Prostate gland (tissue), 2 donors: ENCODE results near the gene TPSD1. TPM values are rescaled to one million over a fixed set of nuclear protein-coding genes. Genes with fewer than 3 reads are reported as not detected.

Source experiments
- DNase-seq: peaks from one replicate; pipeline ENCODE4 v3.0.0-alpha.2; 2019; ENCODE audit warnings: low spot score
- H3K27ac ChIP-seq, 2 donors: fragments of 200-600 bp; sonication (generic); 2 replicates each; pipeline ENCODE4 v1.5.1; 2017 to 2019
- H3K27me3 ChIP-seq: fragments of 200-600 bp; sonication (generic); replicated peaks from 2 replicates; pipeline ENCODE4 v1.5.1; 2019; ENCODE audit not compliant: insufficient read depth
- H3K36me3 ChIP-seq, 2 donors: fragments of 200-600 bp; sonication (generic); 1 replicate in 1 of 2; 2 replicates in 1 of 2; pipeline versions ENCODE4 v1.5.1 to v1.8.1; 2017 to 2019
- H3K4me1 ChIP-seq: fragments of 200-600 bp; sonication (generic); replicated peaks from 2 replicates; pipeline ENCODE4 v1.5.1; 2019
- H3K4me3 ChIP-seq, 2 donors: fragments of 200-600 bp; sonication (generic); 2 replicates each; pipeline ENCODE4 v1.5.1; 2017 to 2019
- H3K9me3 ChIP-seq: fragments of 200-600 bp; sonication (generic); 2 replicates; pipeline ENCODE4 v1.5.1; 2017
- POLR2A ChIP-seq: fragments of 450-650 bp; IDR thresholded peaks from one replicate; pipeline ENCODE4 v1.6.1; 2016; ENCODE audit warnings: antibody characterized with exemption, mild to moderate bottlenecking
- POLR2AphosphoS5 ChIP-seq: sonication (generic); formaldehyde crosslinking; IDR thresholded peaks from one replicate; pipeline ENCODE4 v1.6.1; 2017; ENCODE audit warnings: antibody characterized with exemption
- WGBS: methylation state at CpG from one replicate; pipeline ENCODE4 v1.1.5; 2018; 5-methylcytosine and 5-hydroxymethylcytosine counted together
- intact Hi-C: fragments of 100-400 bp; cut with DNase I; formaldehyde crosslinking; loops from one replicate; pipeline ENCODE4 v1.14.2; 2022
- total RNA-seq, 2 donors: library from RNA; depleted of rRNA; stranded (reverse); fragments of >200 nt; gene quantifications; one replicate each; pipeline ENCODE4 v1.1.0, GENCODE V29; 2016
- TF ChIP-seq, protein P1 (sequence below), 4 experiments: fragments of 200-600 bp in 2 of 4; fragments of 450-650 bp in 2 of 4; sonication (generic) in 2 of 4; IDR thresholded peaks; 1 replicate in 3 of 4; 2 replicates in 1 of 4; pipeline ENCODE4 v1.5.1; 2016 to 2019; ENCODE audit warnings: antibody characterized with exemption in 4 of 4, mild to moderate bottlenecking in 2 of 4, moderate library complexity in 2 of 4

TPSD1 gene
- total RNA-seq, 2 donors from 2014 or later = 0.82 to 1.9 TPM

DNA sequence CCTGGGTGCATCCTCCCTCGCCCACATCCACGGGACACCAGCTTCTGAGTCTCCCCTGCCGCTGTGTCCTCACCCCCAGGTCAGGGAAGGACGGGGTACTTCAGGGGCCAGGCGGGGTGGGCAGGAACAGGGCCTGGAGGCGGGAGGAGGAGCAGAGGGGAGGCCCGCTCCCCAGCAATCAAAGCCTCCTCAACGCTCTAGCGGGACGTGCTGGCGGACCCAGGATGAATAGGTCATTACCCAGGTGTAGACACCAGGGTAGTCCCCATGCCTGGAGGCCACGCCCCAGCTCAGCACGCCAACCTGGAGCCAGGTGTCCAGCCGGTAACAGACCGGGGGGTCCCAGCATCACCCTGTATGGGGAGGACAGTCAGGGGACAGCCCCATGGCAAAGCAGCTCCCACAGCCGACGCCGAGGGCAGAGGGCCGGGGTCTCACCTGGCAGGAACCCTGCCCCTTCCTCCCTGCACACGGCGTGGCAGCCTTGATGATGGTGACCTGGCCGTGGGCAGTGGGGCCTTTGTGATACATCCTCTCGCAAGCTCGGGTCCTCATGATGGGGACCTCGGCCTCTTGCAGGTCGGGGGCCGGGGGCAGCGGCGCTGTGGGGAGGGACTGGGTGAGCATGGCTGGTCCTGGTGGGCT is 24.2 kb downstream of the TPSD1 start:
- H3K27me3 ChIP-seq = peaks cover 3% of the 10 kb centered on the region
- no peaks in the 10 kb centered on the region for H3K4me1 ChIP-seq
- intact Hi-C loops = no loop called here
- no peak overlapping the region for H3K4me3 ChIP-seq
- TF ChIP-seq, protein P1, sequence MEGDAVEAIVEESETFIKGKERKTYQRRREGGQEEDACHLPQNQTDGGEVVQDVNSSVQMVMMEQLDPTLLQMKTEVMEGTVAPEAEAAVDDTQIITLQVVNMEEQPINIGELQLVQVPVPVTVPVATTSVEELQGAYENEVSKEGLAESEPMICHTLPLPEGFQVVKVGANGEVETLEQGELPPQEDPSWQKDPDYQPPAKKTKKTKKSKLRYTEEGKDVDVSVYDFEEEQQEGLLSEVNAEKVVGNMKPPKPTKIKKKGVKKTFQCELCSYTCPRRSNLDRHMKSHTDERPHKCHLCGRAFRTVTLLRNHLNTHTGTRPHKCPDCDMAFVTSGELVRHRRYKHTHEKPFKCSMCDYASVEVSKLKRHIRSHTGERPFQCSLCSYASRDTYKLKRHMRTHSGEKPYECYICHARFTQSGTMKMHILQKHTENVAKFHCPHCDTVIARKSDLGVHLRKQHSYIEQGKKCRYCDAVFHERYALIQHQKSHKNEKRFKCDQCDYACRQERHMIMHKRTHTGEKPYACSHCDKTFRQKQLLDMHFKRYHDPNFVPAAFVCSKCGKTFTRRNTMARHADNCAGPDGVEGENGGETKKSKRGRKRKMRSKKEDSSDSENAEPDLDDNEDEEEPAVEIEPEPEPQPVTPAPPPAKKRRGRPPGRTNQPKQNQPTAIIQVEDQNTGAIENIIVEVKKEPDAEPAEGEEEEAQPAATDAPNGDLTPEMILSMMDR (IDR thresholded peaks at IDR 0.05) = no peak
- TF ChIP-seq POLR2A (no peak), POLR2AphosphoS5 (no peak)
- H3K36me3 ChIP-seq = no peaks in the 10 kb centered on the region
- WGBS = 73% methylated on average over 25 of the region's 29 CpGs
- H3K9me3 ChIP-seq = no peaks in the 10 kb centered on the region
- H3K27ac ChIP-seq = no peak overlapping the region
- DNase-seq = no peak

DNA sequence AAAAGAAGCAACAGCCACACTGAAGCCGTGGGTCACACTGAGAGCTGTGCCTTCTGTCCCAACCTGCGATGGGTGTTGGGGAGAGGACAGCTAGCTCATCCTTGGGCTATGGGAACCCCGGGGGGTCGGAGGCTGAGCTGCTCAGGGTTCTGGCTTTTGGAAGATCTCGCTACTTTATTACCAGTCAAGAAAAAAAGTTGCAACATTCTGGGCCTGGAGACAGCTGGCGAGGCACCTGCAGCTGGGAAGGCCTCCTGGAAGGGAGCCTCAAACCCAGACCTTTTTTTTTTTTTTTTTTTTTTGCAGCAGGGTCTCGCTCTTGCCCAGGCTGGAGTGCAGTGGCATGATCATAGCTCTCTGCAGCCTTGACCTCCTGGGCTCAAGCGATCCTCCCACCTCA is 24.9 kb downstream of the TPSD1 start:
- Histone ChIP-seq H3K4me1 (no peaks in the 10 kb centered on the region), H3K9me3 (no peaks in the 10 kb centered on the region), H3K36me3 (no peaks in the 10 kb centered on the region), H3K27ac (no peak overlapping the region), H3K4me3 (no peak overlapping the region), H3K27me3 (peaks cover 3% of the 10 kb centered on the region)
- TF ChIP-seq, protein P1 (IDR thresholded peaks at IDR 0.05) = no peak
- TF ChIP-seq POLR2AphosphoS5 (no peak), POLR2A (no peak)
- DNase-seq = no peak
- intact Hi-C loops = no loop called here
- 72% methylated on average over 7 of the region's 8 CpGs for WGBS

DNA sequence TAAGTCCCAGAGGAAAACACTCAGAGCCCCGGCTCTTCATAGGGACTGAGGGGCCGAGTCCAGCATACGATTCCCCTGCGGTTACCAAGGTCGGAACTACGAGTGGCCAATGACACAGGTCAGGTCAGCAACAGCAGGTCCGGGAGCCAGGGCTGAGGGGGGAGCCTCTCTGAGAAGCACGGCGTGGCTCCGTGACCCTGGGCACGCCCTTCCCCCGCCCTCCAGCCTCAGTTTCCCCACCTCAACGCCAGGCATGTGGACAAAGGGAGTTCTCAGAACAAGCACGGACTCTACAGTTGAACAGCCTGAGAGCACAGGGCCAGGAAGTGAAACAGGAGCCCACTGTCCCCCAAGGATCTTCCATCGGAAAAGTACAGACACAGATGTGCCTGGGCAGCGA is 25.6 kb downstream of the TPSD1 start:
- DNase-seq = no peak
- no peak overlapping the region for H3K27ac ChIP-seq
- H3K27me3 ChIP-seq = peaks cover 8% of the 10 kb centered on the region
- H3K4me3 ChIP-seq = no peak overlapping the region
- H3K9me3 ChIP-seq = no peaks in the 10 kb centered on the region
- 79% methylated on average over 12 of the region's 16 CpGs for WGBS
- intact Hi-C loops = no loop called here
- H3K4me1 ChIP-seq = no peaks in the 10 kb centered on the region
- TF ChIP-seq POLR2A = no peak
- TF ChIP-seq, protein P1 (IDR thresholded peaks at IDR 0.05) = no peak
- TF ChIP-seq POLR2AphosphoS5 = no peak
- H3K36me3 ChIP-seq = no peaks in the 10 kb centered on the region

DNA sequence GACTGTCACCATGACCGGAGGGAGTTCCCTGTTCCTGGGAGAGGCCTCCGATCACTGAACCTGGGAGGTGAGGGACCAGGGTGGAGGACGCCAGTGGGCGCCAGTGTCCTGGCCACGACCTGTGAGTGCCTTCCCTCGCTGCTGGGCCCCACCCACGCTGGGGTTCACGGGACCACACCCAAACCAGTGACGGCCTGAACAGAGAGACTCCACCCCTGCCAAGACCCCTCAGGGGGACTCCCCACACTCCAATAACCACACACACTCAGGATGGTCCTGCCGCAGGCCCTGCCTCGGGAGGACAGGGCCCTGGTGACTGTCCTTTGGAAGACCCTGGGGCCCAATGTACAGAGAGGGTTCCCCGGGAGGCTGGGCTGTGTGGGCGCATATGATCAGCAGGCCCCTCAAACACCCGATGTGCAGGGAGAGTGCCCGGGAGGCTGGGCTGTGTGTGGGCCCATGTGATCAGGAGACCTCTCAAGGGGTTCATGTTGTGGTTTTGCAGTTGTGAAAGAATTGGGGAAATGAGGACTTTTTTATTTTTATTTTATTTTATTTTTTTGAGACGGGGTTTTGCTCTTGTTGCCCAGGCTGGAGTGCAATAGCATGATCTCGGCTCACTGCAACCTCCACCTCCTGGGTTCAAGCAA is 26.6 kb downstream of the TPSD1 start:
- Histone ChIP-seq H3K9me3 (no peaks in the 10 kb centered on the region), H3K4me1 (no peaks in the 10 kb centered on the region), H3K36me3 (no peaks in the 10 kb centered on the region), H3K27me3 (peaks cover 8% of the 10 kb centered on the region), H3K4me3 (no peak overlapping the region), H3K27ac (no peak overlapping the region)
- WGBS = 72% methylated on average over 17 of the region's 17 CpGs
- no peak for DNase-seq
- TF ChIP-seq POLR2AphosphoS5 (no peak), POLR2A (no peak)
- intact Hi-C loops = no loop called here

DNA sequence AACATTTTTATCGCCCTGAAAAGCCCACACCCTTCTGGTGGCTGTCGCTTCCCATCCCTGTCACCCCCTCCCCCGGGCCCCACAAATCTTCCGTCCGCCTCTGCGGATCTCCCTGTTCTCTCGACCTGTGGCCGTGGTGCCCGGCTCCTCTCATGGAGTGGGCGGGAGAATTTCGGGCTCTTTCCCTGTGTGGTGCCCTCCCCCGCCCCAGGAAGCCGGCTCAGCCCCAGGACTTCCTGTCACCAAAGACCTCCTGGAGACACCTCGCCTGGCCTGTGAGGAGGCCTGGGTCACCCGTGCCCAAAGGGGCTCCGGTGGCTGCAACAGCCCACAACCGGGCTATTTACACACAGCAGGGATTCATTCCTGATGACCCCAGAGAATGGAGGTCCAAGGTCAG is 27.4 kb downstream of the TPSD1 start:
- DNase-seq = no peak
- no peaks in the 10 kb centered on the region for H3K4me1 ChIP-seq
- intact Hi-C loops = no loop called here
- H3K36me3 ChIP-seq = no peaks in the 10 kb centered on the region
- no peak overlapping the region for H3K27ac ChIP-seq
- peaks cover 14% of the 10 kb centered on the region for H3K27me3 ChIP-seq
- TF ChIP-seq POLR2AphosphoS5 (no peak), POLR2A (no peak)
- TF ChIP-seq, protein P1 (IDR thresholded peaks at IDR 0.05) = no peak
- 46% methylated on average over 17 of the region's 17 CpGs for WGBS
- no peaks in the 10 kb centered on the region for H3K9me3 ChIP-seq
- H3K4me3 ChIP-seq = no peak overlapping the region
